Mesendoderm (in vitro differentiated cells): Measurements from ENCODE around the gene APOBEC3C.
A peak's percentile ranks its signal among the peaks of the same experiment; 100 is the strongest.
"Not testable (repeated sequence)": the region's sequence is repeated elsewhere in the genome, so short reads cannot be mapped to it uniquely, and the experiment has no call there.

Source experiments
- DNase-seq: peaks from one replicate; pipeline ENCODE4 v3.0.0; 2013
- H2AK5ac ChIP-seq: 2 replicates; pipeline ENCODE4 v1.6.1; 2013; ENCODE audit warnings: low read length, inconsistent platforms
- H2BK120ac ChIP-seq: 2 replicates; pipeline ENCODE4 v1.6.1; 2013; ENCODE audit warnings: low read depth, mild to moderate bottlenecking, low read length, moderate library complexity, mixed read lengths
- H2BK15ac ChIP-seq: replicated peaks from 2 replicates; pipeline ENCODE4 v1.6.1; 2013; ENCODE audit warnings: low read depth, mild to moderate bottlenecking, moderate library complexity
- H2BK5ac ChIP-seq: 2 replicates; pipeline ENCODE4 v1.6.1; 2013; ENCODE audit warnings: low read length, inconsistent platforms
- H3K18ac ChIP-seq: 2 replicates; pipeline ENCODE4 v1.6.1; 2013; ENCODE audit warnings: mild to moderate bottlenecking, low read length, mixed read lengths
- H3K23ac ChIP-seq: one replicate; pipeline ENCODE4 v1.6.1; 2013; ENCODE audit warnings: low read length
- H3K27ac ChIP-seq: 2 replicates; pipeline ENCODE4 v1.5.1; 2013; ENCODE audit warnings: low read depth, mild to moderate bottlenecking, inconsistent platforms, low read length, moderate library complexity
- H3K27me3 ChIP-seq: 2 replicates; pipeline ENCODE4 v1.6.1; 2013; ENCODE audit warnings: low read length, control low read depth, mild to moderate bottlenecking, inconsistent platforms; ENCODE audit not compliant: insufficient read depth, poor library complexity
- H3K36me3 ChIP-seq: 2 replicates; pipeline ENCODE4 v1.6.1; 2013; ENCODE audit warnings: low read length, inconsistent platforms; ENCODE audit not compliant: control insufficient read depth, insufficient read depth
- H3K4ac ChIP-seq: one replicate; pipeline ENCODE4 v1.6.1; 2013; ENCODE audit warnings: low read depth, mild to moderate bottlenecking, low read length, moderate library complexity
- H3K4me1 ChIP-seq: 2 replicates; pipeline ENCODE4 v1.6.1; 2013; ENCODE audit warnings: low read depth, low read length, inconsistent platforms; ENCODE audit not compliant: control insufficient read depth
- H3K4me2 ChIP-seq: 2 replicates; pipeline ENCODE4 v1.6.1; 2013; ENCODE audit warnings: low read length
- H3K4me3 ChIP-seq: 2 replicates; pipeline ENCODE4 v1.5.1; 2013; ENCODE audit warnings: mild to moderate bottlenecking, low read length
- H3K56ac ChIP-seq: one replicate; pipeline ENCODE4 v1.6.1; 2013; ENCODE audit warnings: low read length
- H3K79me1 ChIP-seq: 2 replicates; pipeline ENCODE4 v1.6.1; 2013; ENCODE audit warnings: low read length, inconsistent platforms
- H3K79me2 ChIP-seq: 2 replicates; pipeline ENCODE4 v1.6.1; 2013; ENCODE audit warnings: mild to moderate bottlenecking, low read length; ENCODE audit not compliant: control insufficient read depth, insufficient read depth
- H3K9ac ChIP-seq: 2 replicates; pipeline ENCODE4 v1.6.1; 2013; ENCODE audit warnings: low read length, inconsistent platforms
- H4K5ac ChIP-seq: one replicate; pipeline ENCODE4 v1.6.1; 2013; ENCODE audit warnings: low read length
- H4K8ac ChIP-seq: one replicate; pipeline ENCODE4 v1.6.1; 2013; ENCODE audit warnings: low read depth, mild to moderate bottlenecking, control low read depth, low read length, moderate library complexity
- WGBS: extraction: QIAGEN DNeasy Blood & Tissue Kit; methylation state at CpG from one replicate; pipeline ENCODE4 v1.1.7; 2013; ENCODE audit warnings: low lambda C conversion rate, missing lambda C conversion rate; ENCODE audit not compliant: insufficient coverage; ENCODE audit errors: extremely low coverage; 5-methylcytosine and 5-hydroxymethylcytosine counted together

The APOBEC3C gene

GRCh38 chr22:39039306-39040126 is 25.5 kb downstream of the APOBEC3C start:
- peak overlapping the region; percentile 73 for H3K56ac ChIP-seq
- peak overlapping the region; percentile 17 for H3K4ac ChIP-seq
- no peaks in the 10 kb centered on the region for H3K27me3 ChIP-seq
- H3K79me2 ChIP-seq, result peaks cover 6% of the 10 kb centered on the region
- H4K8ac ChIP-seq, result no peak overlapping the region
- DNase-seq, result no peak
- peak overlapping the region; percentile 61 for H3K27ac ChIP-seq
- no peaks in the 10 kb centered on the region for H3K36me3 ChIP-seq
- no peak overlapping the region for H3K4me3 ChIP-seq
- no peak overlapping the region for H4K5ac ChIP-seq
- no peak overlapping the region for H3K4me2 ChIP-seq
- H3K4me1 ChIP-seq, result peaks cover 2% of the 10 kb centered on the region
- H3K23ac ChIP-seq, result no peak overlapping the region
- H2BK5ac ChIP-seq, result peak overlapping the region; percentile 89
- no peak overlapping the region for H2AK5ac ChIP-seq
- H3K9ac ChIP-seq, result peak overlapping the region; percentile 46
- H2BK120ac ChIP-seq, result peak overlapping the region; percentile 49
- no peak overlapping the region for H2BK15ac ChIP-seq
- H3K79me1 ChIP-seq, result peaks cover 2% of the 10 kb centered on the region
- no CpG with 5 or more reads among the region's 19 CpGs for WGBS
- peak overlapping the region; percentile 61 for H3K18ac ChIP-seq

- peak overlapping the region; percentile 2 for H3K4me2 ChIP-seq
- H3K4me3 ChIP-seq, H4K8ac ChIP-seq, H3K79me2 ChIP-seq, H3K27me3 ChIP-seq, H4K5ac ChIP-seq, H2BK15ac ChIP-seq, H3K79me1 ChIP-seq, H2BK120ac ChIP-seq, H3K4me1 ChIP-seq, H3K36me3 ChIP-seq, H3K23ac ChIP-seq, H2AK5ac ChIP-seq: not testable (repeated sequence)
- peak; percentile 57 for DNase-seq
- peak overlapping the region; percentile 73 for H3K56ac ChIP-seq
- peak overlapping the region; percentile 61 for H3K27ac ChIP-seq
- WGBS, result no CpG with 5 or more reads among the region's 14 CpGs
- peak overlapping the region; percentile 46 for H3K9ac ChIP-seq
- peak overlapping the region; percentile 53 for H3K18ac ChIP-seq
- peak overlapping the region; percentile 17 for H3K4ac ChIP-seq
- peak overlapping the region; percentile 89 for H2BK5ac ChIP-seq
Measured at GRCh38 chr22:39040155-39040537, 26.1 kb downstream of the APOBEC3C start.

GRCh38 chr22:39040538-39041296 is 26.7 kb downstream of the APOBEC3C start, which contains the start of gene APOBEC3F:
Gene APOBEC3F (plus strand): TSS chr22:39040864. CDS start chr22:39040961, 97 bp downstream.
- Histone ChIP-seq H2BK5ac (peak within 1 kb of the TSS; percentile 91), H2BK15ac (peak within 1 kb of the TSS; percentile 86), H3K4ac (peak within 1 kb of the TSS; percentile 97), H3K56ac (peak within 1 kb of the TSS; percentile 94), H3K4me3 (peak within 1 kb of the TSS; percentile 61), H3K27ac (peak within 1 kb of the TSS; percentile 76), H3K18ac (peak within 1 kb of the TSS; percentile 100), H3K9ac (peak within 1 kb of the TSS; percentile 83), H3K4me2 (peak within 1 kb of the TSS; percentile 58), H2BK120ac (peak within 1 kb of the TSS; percentile 49)
- peak; percentile 92 for DNase-seq
- H3K36me3 ChIP-seq, H4K8ac ChIP-seq, H2AK5ac ChIP-seq, H3K23ac ChIP-seq, H3K79me1 ChIP-seq, H3K27me3 ChIP-seq, H3K4me1 ChIP-seq, H4K5ac ChIP-seq, H3K79me2 ChIP-seq: not testable (repeated sequence)
- WGBS, result no CpG with 5 or more reads among the region's 21 CpGs

GRCh38 chr22:39041908-39042307 is 27.9 kb downstream of the APOBEC3C start:
- WGBS, result no CpG with 5 or more reads among the region's 7 CpGs
- Histone ChIP-seq H4K8ac (no peak overlapping the region), H3K9ac (peak overlapping the region; percentile 83), H3K36me3 (no peaks in the 10 kb centered on the region), H3K27ac (no peak overlapping the region), H2AK5ac (no peak overlapping the region), H3K27me3 (no peaks in the 10 kb centered on the region), H2BK5ac (no peak overlapping the region), H3K79me1 (peaks cover 2% of the 10 kb centered on the region), H3K4ac (no peak overlapping the region), H3K4me3 (no peak overlapping the region), H3K79me2 (peaks cover 6% of the 10 kb centered on the region), H3K23ac (no peak overlapping the region), H3K18ac (peak overlapping the region; percentile 95), H2BK15ac (no peak overlapping the region), H2BK120ac (no peak overlapping the region), H3K4me1 (peaks cover 2% of the 10 kb centered on the region), H3K56ac (peak overlapping the region; percentile 94), H3K4me2 (peak overlapping the region; percentile 22), H4K5ac (no peak overlapping the region)
- no peak for DNase-seq

DNA sequence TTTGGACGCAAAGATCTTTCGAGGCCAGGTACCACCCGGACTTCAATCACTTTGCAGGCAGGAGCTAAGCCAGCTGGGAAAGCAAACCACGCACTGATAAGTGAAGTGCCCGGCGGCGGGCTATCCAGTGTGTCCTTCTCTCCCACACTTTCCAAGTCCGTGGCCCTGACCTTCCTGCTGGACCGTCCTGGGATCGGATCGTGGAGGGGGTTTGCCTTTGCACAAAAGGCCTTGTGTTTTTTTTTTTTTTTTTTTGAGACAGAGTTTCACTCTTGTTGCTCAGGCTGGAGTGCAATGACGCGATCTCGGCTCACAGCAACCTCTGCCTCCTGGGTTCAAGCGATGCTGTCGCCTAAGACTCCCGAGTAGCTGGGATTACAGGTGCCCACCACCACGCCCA is 29.0 kb downstream of the APOBEC3C start:
- H3K18ac ChIP-seq, H3K79me1 ChIP-seq, H3K4me3 ChIP-seq, H2BK15ac ChIP-seq, H3K4me1 ChIP-seq, H3K4me2 ChIP-seq, H2BK120ac ChIP-seq, H4K5ac ChIP-seq, H3K56ac ChIP-seq, H3K27me3 ChIP-seq, H2AK5ac ChIP-seq, H3K27ac ChIP-seq, DNase-seq, H3K79me2 ChIP-seq, H3K23ac ChIP-seq, H2BK5ac ChIP-seq, H3K9ac ChIP-seq, H4K8ac ChIP-seq, H3K4ac ChIP-seq, H3K36me3 ChIP-seq: not testable (repeated sequence)
- no CpG with 5 or more reads among the region's 18 CpGs for WGBS
